ENCODE results near the gene DIO2. TPM values are rescaled to one million over a fixed set of nuclear protein-coding genes. Genes with fewer than 3 reads are reported as not detected.

DIO2 gene
- total and polyA plus RNA-seq, 2 of the 4 experiments (the other 2 are of a cell fraction): 12.8 to 24.2 TPM

- Histone ChIP-seq H2BK20ac (ENCODE audit: low read depth, low read length) (no peak overlapping the region), H2AFZ (replicated peaks; ENCODE audit: low read length, poor library complexity) (no peak overlapping the region), H3K14ac (replicated peaks; ENCODE audit: low read depth, low read length) (no peak overlapping the region), H2AK5ac (ENCODE audit: low read depth, low read length) (no peak overlapping the region), H3K9me1 (ENCODE audit: insufficient read depth, low read length) (no peaks in the 10 kb centered on the region), H3K9me3 (ENCODE audit: control insufficient read depth, insufficient read depth, low read length) (no peaks in the 10 kb centered on the region), H2AK9ac (replicated peaks; ENCODE audit: low read depth, low read length, poor library complexity) (no peak overlapping the region), H3K18ac (ENCODE audit: low read depth, low read length) (no peak overlapping the region), H3K56ac (ENCODE audit: extremely low read depth, insufficient read depth, low read length) (no peak overlapping the region), H3K79me1 (ENCODE audit: low read depth in 1 of 2, low read length in 2 of 2) (no peaks in the 10 kb centered on the region), H3K27ac (ENCODE audit: insufficient read depth, low read length) (no peak overlapping the region), H2BK5ac (ENCODE audit: low read depth, low read length, poor library complexity, severe bottlenecking) (no peak overlapping the region), H2BK15ac (ENCODE audit: low read depth, low read length) (no peak overlapping the region), H3K23ac (ENCODE audit: low read depth, low read length) (no peak overlapping the region), H4K91ac (ENCODE audit: insufficient read depth, low read depth, low read length) (no peak overlapping the region), H3K4me2 (ENCODE audit: low read depth, low read length) (no peak overlapping the region), H3K4ac (ENCODE audit: low read depth, low read length) (no peak overlapping the region), H4K5ac (ENCODE audit: low read depth, low read length) (no peak overlapping the region), H3K4me1 (ENCODE audit: control insufficient read depth, insufficient read depth, low read length) (no peaks in the 10 kb centered on the region), H3K36me3 (ENCODE audit: control insufficient read depth, insufficient read depth, low read length) (no peaks in the 10 kb centered on the region), H3K9ac (ENCODE audit: low read depth, low read length) (no peak overlapping the region), H4K8ac (ENCODE audit: low read depth in 2 of 2, low read length in 2 of 2) (no peak overlapping the region), H4K20me1 (ENCODE audit: insufficient read depth, low read length) (no peaks in the 10 kb centered on the region), H3K4me3 (ENCODE audit: insufficient read depth, low read depth, low read length) (no peak overlapping the region), H3K27me3 (ENCODE audit: control insufficient read depth, insufficient read depth, low read length) (no peaks in the 10 kb centered on the region), H2BK120ac (ENCODE audit: low read depth, low read length) (no peak overlapping the region)
- intact Hi-C loops (cut with micrococcal nuclease) (no loop called here), in situ Hi-C loops (cut with MboI; ENCODE audit: low sequenced_read_pairs) (no loop called here), dilution Hi-C loops (cut with HindIII; ENCODE audit: low sequenced_read_pairs, unreplicated experiment) (no loop called here)
- WGBS, 2 experiments (ENCODE audit: extremely low coverage in 2 of 2, insufficient read length in 1 of 2): no CpG with 5 or more reads among the region's 9 CpGs
- DNase-seq: no peak
- ChIA-PET POLR2A (ENCODE audit: unreplicated experiment) (interaction anchor here (0.7 kb wide), 1 partner anchor 21 kb away, joined by 5 read pairs; no protein-coding TSS in a partner anchor), CTCF (no interaction called here)
- BruUV-seq (replicated peaks): no TSS peak
- no peak for ATAC-seq (ENCODE audit: low read depth)
- no peak for TF ChIP-seq CTCF (conservative IDR thresholded peaks at IDR 0.05; ENCODE audit: low read depth, low read length)
- TF ChIP-seq SMC3 (IDR thresholded peaks at IDR 0.05; ENCODE audit: low read depth, low read length): no peak
- TF ChIP-seq MAZ (IDR thresholded peaks at IDR 0.05; ENCODE audit: borderline replicate concordance, low read depth, low read length): no peak
- no peak for TF ChIP-seq MXI1 (IDR thresholded peaks at IDR 0.05; ENCODE audit: borderline replicate concordance, low read depth, low read length)
- TF ChIP-seq NFE2L2 (IDR thresholded peaks at IDR 0.05; ENCODE audit: low read depth, low read length): no peak
- TF ChIP-seq POLR2A (IDR thresholded peaks at IDR 0.05; ENCODE audit: low read depth, low read length): no peak
- TF ChIP-seq USF2 (IDR thresholded peaks at IDR 0.05; ENCODE audit: low read depth, low read length): no peak
- no peak for TF ChIP-seq ELK1 (IDR thresholded peaks at IDR 0.05; ENCODE audit: borderline replicate concordance, low read depth, low read length)
- TF ChIP-seq RAD21 (IDR thresholded peaks at IDR 0.05; ENCODE audit: low read length): no peak
- no peak for TF ChIP-seq CEBPB (IDR thresholded peaks at IDR 0.05; ENCODE audit: low read depth, low read length)
- no peak for TF ChIP-seq RCOR1 (IDR thresholded peaks at IDR 0.05; ENCODE audit: insufficient replicate concordance, low read length)
- no peak for TF ChIP-seq CHD1 (IDR thresholded peaks at IDR 0.05; ENCODE audit: low read depth, low read length)
- no peak for TF ChIP-seq BHLHE40 (IDR thresholded peaks at IDR 0.05; ENCODE audit: low read depth, low read length)
- TF ChIP-seq FOS (IDR thresholded peaks at IDR 0.05; ENCODE audit: low read depth, low read length): no peak
- no peak for TF ChIP-seq RFX5 (IDR thresholded peaks at IDR 0.05; ENCODE audit: low read depth, low read length)
- TF ChIP-seq MAFK (IDR thresholded peaks at IDR 0.05; ENCODE audit: low read depth, low read length): no peak
Observed at GRCh38 chr14:80186301-80186800, 25.0 kb downstream of the DIO2 start.
